Measurements from ENCODE around the gene TRIM66.

TRIM66 gene, protein sequence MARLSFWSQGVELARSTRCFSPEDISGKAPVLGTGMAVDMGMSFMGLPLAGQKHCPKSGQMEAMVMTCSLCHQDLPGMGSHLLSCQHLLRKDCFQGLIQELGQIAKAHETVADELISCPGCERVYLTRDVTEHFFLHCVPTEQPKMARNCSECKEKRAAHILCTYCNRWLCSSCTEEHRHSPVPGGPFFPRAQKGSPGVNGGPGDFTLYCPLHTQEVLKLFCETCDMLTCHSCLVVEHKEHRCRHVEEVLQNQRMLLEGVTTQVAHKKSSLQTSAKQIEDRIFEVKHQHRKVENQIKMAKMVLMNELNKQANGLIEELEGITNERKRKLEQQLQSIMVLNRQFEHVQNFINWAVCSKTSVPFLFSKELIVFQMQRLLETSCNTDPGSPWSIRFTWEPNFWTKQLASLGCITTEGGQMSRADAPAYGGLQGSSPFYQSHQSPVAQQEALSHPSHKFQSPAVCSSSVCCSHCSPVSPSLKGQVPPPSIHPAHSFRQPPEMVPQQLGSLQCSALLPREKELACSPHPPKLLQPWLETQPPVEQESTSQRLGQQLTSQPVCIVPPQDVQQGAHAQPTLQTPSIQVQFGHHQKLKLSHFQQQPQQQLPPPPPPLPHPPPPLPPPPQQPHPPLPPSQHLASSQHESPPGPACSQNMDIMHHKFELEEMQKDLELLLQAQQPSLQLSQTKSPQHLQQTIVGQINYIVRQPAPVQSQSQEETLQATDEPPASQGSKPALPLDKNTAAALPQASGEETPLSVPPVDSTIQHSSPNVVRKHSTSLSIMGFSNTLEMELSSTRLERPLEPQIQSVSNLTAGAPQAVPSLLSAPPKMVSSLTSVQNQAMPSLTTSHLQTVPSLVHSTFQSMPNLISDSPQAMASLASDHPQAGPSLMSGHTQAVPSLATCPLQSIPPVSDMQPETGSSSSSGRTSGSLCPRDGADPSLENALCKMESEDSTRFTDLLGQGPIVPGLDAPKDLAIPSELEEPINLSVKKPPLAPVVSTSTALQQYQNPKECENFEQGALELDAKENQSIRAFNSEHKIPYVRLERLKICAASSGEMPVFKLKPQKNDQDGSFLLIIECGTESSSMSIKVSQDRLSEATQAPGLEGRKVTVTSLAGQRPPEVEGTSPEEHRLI (N-terminal part only)

DNA sequence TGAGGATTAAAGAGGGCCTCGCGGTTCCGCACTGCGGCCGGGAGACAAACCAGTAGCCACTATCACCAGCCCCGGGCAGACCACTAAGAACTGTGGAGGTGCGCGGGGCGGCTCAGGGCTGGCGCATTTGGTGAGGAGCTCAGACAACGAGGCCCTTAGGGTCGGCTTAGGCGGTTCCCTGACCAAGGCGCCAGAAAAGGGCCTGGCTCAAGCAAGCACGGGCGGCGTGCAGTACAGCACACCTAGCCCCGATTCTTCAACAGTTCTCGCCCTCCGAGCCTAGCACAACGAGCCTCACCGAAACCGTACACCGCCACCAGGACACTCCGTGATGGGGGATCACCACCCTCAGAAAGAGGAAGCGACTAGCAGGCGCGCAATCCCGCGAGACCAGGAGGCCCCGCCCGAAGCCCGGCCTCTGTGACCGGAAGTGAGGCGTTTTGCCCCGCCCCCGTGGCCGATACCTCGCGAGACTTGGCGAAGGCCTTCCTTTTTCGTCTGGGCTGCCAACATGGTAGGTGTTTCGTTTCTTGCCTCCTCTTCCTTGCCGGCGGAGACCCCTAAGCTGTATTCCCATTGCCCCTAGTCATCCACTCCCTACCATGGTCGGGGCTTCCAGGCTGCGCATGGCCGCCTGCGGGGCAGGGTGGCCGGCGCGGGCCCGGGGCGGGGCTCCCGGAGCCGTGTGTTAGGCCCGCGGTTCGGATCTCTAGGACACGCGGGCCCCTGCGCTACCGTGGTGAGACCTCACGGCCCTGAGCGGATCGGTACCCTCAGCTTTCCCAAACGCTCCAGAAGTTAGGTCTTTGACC, at the start of gene TRIM66, which contains the start of gene RPL27A:
TRIM66 (minus strand) TSS at position 363 of the 812 bp plus-strand sequence. CDS start 10,391 bp downstream, outside the sequence.
RPL27A (plus strand) TSS at position 490 of the 812 bp plus-strand sequence; CDS start at position 512, 22 bp downstream.
- peak; percentile 98 to 99 for DNase-seq (ENCODE audit: low read depth in 1 of 2, low spot score in 1 of 2)

DNA sequence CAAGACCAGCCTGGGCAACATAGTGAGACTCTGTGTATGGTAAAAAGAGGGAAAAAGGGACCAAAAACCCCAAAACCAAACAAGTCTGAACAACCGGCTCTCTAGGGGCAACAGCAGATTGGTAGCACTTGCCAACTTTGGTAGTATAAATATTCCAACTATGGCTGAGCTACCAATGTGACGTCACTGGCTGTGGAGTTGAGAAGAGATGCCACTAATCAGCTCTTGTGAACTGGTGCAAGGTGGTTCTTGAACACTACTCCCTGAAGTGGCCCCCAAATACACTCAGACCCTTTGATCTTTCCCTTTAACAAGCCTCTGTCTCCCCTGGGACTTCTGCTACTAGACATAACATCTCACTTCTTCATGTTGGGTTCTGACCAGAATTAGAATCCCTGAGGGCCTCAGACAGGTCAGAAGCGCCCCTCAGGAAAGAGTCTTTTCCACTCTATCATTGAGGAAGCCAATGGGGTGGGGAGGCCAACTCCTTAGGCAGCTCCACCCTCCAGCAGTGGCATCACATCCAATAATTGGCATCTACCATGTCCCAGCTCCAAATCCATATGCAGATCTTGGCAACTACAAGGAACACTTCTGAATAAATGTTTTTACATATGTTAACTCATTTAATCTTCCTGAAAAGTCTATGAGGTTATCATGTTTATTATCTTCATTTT, 49.3 kb upstream of the TRIM66 start:
- no peak for DNase-seq (ENCODE audit: low read depth in 1 of 2, low spot score in 1 of 2)

DNA sequence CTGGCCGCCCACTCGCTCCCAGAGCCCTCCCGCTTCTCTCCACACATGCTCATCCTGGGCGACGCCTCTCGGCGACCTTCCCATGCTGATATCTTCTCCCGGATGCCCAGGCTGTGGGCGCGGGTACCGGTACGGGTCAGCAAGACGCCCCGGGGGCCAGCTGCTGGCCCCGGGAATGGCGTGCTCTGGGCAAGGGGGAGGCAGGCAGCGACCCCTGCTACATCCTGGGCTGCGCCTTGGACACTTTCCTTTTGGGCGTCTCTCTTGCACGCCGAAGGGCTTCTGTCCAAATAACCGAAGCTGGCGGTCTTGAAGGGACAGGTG, 48.2 kb upstream of the TRIM66 start:
- no peak for DNase-seq (ENCODE audit: low read depth in 1 of 2, low spot score in 1 of 2)

DNA sequence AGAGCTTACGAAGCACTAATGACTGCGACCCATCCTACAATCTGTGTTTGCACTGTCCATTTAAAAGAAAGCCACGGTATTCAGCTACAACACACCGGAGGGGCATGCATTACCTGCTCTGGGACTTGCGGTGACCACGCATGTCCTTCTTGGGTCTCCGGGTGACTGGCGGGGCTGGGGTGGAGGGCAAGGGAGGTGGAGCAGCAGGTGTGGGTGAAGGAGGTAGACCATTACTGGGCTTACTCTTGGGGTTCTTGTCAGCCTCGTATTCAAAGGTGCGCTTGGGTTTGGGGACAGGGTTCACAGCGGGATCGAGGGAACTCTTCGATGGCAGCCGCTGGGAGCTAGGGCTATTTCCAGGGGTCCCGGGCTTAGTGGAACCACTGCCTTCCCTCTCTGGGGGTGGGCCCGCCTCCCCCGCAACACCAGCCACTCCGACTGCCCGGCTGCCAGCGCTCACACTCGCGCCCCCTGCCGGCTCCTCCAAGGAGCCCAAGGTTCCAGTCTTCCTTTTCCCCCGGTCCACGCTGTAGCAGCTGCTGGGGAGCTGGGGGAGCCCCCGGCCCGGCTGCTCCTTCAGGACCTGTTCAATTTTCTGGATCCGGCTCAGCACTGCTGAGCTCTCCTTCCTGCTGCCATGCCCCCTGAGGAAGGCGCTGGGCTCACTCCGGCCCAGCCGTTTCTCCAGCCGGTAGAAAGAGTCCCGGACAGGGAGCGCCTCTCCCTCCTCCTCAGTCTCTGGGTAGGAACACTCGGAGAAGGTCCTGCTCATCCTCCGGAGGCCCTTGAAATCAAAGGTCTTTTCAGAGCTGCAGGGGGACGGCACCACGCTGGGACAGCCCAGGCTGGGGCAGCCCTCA, 47.6 kb upstream of the TRIM66 start:
- no peak for DNase-seq (ENCODE audit: low read depth in 1 of 2, low spot score in 1 of 2)

DNA sequence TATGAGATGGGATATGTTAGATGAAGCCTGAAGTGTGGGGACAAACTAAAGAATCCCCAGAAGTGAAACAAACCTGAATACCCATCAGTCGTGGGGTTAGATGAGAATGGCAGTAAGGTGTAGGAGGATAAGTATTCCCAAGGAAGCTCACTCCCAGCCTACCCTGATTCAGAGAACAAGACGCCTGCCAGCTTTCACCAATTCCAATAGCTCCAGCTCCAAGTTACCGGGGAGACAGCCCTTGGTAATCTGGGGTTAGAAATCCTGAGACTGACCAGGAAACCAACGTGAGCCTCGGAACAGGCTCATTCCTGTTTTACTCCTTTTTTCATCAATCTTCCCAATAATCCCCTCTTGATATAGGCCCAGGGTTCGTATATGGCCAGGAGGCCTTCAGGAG, 46.6 kb upstream of the TRIM66 start:
- no peak for DNase-seq (ENCODE audit: low read depth in 1 of 2, low spot score in 1 of 2)

DNA sequence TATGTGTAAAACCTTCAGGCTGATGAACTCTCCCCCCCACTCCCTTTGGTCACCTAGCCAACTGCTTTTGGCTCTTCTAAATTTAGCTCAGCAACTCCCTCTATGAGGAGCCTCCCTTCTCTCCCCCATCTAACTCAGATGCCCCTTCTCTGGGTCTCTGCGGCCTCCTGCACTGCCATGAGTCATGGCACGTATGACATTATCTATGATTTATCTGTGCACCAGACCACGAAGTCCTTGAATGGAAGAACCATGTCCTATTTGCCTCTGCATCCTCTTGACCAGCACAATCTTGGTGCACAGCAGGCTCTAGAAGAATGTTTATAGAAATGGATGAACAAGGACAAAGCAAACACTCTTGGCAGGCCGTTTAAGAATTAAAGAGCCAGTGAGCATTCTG, 46.1 kb upstream of the TRIM66 start:
- no peak for DNase-seq (ENCODE audit: low read depth in 1 of 2, low spot score in 1 of 2)

DNA sequence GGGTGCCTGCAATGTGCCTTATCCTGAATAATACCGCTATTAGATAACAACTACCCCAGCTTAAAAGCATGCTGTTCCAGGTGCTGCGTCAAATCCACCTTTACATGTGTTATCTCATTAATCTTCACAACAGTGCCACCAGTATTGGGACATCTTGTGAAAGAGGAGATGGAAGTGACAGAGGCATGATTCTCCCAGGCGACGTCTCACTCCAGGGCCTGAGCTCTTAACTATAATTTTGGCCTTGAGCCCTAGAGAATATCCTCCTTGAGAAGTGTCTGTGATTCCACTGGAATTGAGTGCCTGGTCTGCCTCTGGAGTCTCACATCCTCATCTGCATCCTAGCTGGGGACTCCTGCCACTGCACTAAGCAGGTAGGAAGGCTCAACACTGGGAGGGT, 43.9 kb upstream of the TRIM66 start:
- DNase-seq (ENCODE audit: low read depth in 1 of 2, low spot score in 1 of 2), result no peak

DNA sequence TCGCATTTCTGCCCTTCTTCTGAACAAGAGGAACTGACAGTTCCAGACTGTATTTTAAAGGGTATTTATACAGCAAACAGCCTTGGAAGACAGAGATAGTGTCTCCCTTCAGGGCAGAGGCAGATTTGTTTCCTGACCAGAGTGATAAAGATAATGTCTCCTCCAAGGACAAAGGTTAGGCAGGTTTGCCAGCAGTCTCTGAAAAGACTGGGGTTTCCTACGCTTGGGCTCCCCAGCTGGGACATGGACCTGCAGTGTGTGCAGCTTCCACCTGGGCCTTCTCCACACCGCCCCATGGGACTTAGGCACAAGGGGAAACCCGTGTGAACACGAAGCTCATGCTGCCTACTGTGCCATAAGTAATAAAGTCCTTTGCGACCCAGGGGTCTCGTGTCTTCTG, 42.2 kb upstream of the TRIM66 start:
- DNase-seq (ENCODE audit: low read depth in 1 of 2, low spot score in 1 of 2), result no peak

DNA sequence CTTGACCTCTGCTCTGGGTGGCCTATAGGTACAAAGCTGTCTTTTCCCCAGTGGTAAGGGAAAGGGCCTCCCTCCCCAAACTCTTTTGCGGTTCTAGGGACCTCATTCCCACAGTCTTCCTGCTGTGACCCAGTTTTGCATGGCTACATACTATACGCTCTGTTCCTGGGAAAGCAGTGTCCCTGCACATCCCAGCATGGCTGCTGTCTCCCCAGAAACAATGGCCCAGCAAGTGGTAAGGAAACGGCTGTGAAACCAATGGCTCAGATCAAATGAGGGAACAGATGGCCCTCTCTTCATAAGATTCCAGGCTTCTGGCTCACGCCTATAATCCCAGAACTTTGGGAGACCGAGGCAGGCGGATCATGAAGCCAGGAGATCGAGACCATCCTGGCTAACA, 41.2 kb upstream of the TRIM66 start:
- no peak for DNase-seq (ENCODE audit: low read depth in 1 of 2, low spot score in 1 of 2)

DNA sequence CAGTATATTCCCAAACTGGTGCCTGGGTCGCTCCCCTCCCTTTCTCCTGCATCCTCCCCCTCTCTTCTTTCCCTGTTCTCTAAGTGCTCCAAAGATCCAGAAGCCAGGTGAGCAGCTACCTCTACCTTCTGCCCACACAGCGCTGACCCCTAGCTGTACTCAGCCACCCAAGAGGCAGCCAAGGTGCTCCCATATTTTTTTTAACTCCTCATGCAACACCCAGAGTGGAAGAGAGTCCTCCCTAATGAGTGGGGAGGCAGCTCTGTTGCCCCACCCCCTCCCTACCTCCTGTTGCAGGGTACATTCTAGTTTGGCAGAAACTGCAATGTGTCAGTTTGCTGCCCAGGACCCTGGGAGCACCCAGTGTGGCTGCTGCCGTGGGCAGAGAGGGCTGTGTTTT, 40.3 kb upstream of the TRIM66 start:
- DNase-seq (ENCODE audit: low read depth in 1 of 2, low spot score in 1 of 2), result no peak

DNA sequence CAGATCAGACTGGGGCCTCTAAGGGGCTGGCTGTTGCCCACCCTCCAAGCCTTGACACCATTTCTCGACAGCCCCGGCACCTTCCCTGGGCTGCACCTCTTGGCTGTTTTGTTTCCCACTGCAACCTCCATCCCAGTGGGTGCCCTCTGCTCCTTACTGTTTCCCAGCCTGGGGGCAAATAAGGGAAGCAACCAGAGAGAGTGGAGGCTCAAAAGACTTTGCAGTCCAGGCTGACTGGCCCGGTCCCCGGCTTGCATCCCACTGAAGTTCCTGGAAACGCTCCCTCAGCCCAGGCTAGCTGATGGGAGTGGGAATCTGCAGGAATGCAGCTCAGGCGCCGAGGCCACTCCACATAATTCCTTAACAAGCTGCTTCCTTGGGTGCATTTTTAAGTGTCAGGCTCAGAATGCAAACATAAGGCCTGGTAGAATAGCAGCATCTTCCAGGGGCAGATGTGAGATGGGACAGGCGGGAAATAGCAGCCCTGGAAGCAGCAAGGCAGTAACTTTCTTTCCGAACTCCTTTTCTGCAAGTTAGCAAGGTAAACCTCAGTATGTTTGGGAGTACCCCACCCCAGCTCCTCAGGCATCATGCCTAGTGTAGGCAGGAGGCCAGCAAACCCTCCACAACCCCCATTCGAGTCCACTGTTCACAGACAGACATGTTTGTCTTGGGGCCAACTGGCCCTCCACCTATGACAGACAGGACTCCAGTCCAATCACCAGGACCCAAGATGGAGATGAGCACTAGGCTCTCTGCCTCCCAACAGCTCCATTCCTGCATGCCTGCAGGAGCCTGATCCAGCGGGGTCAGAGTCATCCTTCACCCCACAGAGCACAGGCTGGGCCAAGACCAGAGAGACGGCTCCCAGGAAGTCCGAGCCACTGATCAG, 39.4 kb upstream of the TRIM66 start:
- DNase-seq (ENCODE audit: low read depth in 1 of 2, low spot score in 1 of 2), result no peak

DNA sequence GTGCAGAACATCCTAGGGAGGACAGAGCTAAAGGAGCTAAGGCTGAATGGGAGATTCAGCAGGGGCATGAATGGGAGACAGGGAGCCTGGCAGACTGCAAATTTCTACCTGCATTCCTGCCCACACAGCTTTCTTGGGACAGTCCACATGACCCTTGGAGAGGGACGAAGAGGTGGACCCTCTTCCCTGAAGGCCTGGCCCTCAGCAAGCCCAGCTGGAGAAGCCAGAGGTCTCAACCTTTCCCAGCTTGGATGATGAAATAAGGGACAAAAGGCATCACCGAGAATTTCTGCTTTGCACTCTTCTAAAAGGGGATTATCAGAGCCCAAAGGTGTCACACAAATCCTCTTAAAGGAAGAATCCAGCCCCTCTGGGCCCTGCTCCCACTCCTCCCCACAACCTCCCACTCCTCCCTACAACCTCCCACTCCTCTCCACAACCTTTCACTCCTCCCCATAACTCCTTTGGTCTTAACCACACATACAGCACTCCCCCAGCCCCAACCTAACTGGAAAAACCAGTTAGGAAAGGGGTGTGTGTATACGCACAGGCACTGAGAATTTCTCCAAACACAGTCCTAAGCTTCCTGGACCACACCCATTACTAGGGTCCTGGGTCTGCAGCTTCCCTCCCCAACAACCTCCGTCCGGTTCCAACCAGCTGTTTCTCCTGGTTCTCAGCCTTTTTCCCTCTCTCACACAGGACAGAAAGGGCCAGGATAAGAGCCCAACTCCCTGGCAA, 38.6 kb upstream of the TRIM66 start:
- no peak for DNase-seq (ENCODE audit: low read depth in 1 of 2, low spot score in 1 of 2)

DNA sequence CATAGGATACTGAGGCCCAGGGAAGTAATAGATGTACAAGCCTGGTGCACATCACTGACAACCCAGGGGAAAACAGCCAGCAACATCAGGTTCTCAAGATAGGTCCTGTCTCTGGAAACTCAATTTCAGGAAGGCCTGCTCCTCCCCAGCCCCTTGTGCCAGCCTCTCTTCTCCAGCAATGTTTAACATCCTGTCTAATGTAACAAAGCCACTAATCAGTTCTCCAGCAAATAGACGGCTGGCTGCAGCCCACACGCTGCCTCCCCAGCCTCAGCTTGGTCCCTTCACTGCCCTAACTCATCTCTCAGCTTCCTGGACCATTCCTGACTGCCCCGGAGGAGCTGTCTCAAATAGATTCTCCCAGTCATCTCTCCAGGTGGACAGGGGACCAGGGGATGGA, 37.9 kb upstream of the TRIM66 start:
- DNase-seq (ENCODE audit: low read depth in 1 of 2, low spot score in 1 of 2), result no peak

DNA sequence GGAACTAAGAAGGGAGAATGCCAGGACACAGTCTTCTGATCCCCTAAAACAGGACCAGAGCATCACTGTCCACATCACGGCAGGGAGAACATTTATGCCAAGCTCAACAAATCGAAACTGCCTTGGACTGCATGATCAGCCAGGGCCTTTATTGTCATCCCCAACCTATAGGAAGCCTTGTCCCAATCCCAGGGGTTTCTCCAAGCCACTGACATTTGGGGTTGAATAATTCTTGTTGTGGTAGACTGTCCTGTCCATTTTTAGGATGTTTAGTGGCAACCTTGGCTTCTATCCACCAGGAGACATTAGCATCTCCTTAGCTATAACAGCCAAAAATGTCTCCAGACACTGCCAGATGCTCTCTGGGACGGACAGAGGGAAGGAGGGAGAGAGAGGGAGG, 37.3 kb upstream of the TRIM66 start:
- DNase-seq (ENCODE audit: low read depth in 1 of 2, low spot score in 1 of 2), result no peak

DNA sequence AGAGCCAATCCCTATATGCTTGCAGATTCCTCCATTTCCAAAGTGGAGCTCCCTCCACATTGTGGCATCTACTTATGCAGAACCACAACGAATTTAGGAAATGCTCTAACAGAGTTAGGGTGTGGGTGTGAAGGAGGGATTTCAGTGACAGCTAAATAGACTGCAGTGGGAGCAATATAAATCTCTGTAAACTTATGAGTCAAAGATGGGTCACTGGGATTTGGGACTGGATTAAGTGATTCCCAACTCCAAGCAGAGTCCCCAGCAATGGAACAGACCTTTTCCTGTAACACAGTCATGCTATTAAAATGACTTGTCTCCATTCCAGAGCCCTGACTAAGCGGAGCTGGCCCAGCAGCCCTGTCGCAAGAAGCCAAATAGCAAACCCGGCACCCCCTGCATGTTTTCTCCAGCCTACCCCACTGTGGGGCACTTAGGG, 36.8 kb upstream of the TRIM66 start:
- no peak for DNase-seq (ENCODE audit: low read depth in 1 of 2, low spot score in 1 of 2)

DNA sequence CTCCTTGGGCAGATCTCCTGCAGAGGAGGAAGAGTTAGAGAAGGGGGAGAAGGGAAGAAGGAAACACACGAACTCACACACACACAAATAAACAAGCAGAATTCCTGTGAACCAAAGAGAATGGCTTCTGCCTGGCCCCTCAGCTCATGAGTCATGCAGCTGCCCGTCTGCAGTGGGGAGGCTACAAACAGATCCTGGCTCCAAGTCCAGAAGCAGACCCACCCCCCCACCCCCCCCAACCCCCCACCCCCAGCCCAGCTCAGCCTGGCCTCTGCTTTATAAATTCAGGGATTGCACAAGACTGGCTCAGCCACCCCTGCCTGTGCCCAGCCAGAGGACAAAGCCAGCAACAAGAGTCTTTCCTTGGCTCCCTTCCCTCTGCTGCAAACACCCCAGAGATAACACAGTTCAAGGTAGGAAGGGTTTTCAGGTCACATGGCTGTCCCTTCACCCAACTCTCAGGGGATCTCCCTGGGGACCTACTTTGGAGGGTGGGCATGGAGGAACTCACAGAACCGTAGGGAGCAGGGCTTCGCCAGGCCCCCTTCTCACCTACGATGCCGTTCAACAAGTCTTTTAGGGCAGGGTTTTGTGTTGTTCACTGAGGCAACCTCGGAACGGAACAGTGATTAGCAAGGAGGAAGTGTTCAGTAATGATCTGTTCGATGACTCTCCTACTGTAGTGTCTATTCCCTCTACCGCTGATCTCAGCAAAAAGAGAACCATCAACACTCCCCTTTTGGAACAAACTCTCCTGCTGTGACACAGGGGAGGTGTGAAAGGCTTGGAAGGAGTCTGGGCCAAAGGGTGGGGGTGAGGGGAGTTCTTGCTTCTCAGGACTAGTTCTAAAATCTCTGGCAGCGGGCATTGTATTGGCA, 35.6 kb upstream of the TRIM66 start:
- no peak for DNase-seq (ENCODE audit: low read depth in 1 of 2, low spot score in 1 of 2)

DNA sequence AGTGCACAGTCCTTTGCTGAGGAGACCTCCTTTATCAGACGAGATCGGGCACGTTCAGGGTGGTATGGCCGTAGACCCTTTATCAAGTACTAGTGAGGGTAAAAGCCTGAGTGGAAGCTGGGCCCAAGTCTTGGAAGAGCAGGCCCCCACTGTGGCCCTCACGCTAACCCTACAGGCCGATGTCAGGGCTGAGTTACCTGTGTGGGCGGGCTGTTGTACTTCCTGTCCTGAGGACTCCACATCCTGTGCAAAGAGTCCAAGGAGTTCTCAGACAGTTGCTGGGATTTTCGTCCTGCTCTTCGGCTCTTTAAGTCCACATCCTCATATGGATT, 35.0 kb upstream of the TRIM66 start:
- no peak for DNase-seq (ENCODE audit: low read depth in 1 of 2, low spot score in 1 of 2)
